ENCODE results near the gene PLCL1.

Gene PLCL1

DNA sequence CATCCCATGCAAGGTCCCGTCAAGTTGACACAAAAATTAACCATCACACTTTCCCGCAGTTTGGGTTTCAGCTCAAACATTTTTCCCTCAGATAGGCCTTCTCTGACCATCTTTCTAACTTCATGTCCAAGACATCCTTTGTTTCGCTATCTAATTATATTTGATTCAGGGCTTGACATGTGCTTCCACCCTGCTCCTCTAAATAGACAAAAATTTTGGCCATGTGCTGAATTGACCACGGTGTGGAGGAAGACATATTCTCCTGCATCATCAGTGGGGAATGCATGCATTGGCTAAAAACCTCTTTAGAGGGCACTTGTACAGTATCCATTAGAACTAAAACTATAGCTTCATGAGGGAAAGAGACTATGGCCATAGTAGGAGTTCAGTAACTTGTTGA lies 81.2 kb downstream of the PLCL1 start:
- no peak overlapping the region for H3K27ac ChIP-seq
- TF ChIP-seq ZFX (IDR thresholded peaks at IDR 0.05) (no peak), CTCF (conservative IDR thresholded peaks at IDR 0.05) (no peak)

DNA sequence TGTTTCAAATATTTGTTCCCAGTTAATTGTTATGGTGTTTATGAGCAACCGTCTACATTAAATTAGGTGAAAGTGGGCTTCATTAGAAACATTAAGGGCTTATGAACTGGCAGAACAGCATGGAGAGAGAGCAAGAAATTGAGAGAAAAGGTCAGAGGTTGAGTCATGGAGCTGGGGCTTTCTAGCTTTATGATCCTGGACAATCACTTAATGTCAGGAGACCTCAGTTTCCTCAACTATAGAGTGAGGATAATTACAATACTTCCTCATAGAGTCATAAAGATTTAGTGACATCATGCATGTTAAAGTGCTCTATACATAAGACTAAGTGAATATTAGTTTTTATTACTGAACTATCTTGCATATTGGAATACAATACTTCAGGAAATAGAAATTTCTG lies 83.9 kb downstream of the PLCL1 start:
- H3K27ac ChIP-seq = no peak overlapping the region

DNA sequence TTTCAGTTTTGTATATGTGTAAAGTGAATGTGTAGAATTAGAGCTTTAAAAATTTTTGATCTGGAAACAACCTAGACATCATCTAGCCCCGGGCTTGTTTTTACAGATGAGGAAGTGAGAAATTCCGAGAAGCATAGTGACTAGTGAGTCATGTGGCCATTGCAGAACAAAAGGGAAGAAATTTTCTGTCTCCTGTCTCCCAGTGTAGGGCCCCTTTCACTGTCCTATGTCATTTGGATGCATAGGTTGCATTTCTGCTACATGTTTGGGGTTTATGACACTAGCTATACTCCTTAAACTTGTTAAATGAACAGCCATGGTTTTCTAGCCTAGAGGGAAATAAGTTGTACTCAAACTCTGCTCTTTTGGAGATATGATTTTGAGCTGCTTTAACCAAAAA lies 84.6 kb downstream of the PLCL1 start:
- H3K27ac ChIP-seq = no peak overlapping the region
- TF ChIP-seq CTCF (conservative IDR thresholded peaks at IDR 0.05) (no peak), ZFX (IDR thresholded peaks at IDR 0.05) (no peak)

More for the DNA sequence above, 83.9 kb downstream of the PLCL1 start:
- no peak for TF ChIP-seq ZFX (IDR thresholded peaks at IDR 0.05)
- TF ChIP-seq CTCF (conservative IDR thresholded peaks at IDR 0.05) = no peak

DNA sequence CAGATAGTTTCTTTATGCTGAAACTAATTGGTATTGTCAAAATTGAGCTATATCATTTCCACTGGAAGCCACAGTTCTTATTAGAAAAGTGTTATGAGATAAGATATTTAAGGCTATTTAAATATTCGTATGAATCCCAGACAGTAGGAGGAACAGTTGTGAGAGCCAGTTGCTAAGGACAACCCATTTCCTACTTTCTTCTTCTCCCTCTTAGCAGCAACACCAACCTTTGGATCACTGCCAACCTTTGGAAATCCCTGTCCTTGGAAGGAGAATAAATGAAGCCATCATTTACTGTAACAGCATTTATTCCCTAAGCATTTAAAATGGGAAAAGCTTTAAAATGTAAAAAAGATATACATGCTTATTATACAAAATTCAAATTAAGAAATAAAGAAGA lies 85.8 kb downstream of the PLCL1 start:
- no peak overlapping the region for H3K27ac ChIP-seq
- TF ChIP-seq ZFX (IDR thresholded peaks at IDR 0.05) (no peak), CTCF (conservative IDR thresholded peaks at IDR 0.05) (no peak)

- TF ChIP-seq CTCF (conservative IDR thresholded peaks at IDR 0.05) (no peak), ZFX (IDR thresholded peaks at IDR 0.05) (no peak)
- no peak overlapping the region for H3K27ac ChIP-seq
Observed at GRCh38 chr2:197891897-197892442, 87.6 kb downstream of the PLCL1 start.

GRCh38 chr2:197893403-197894177 lies 89.2 kb downstream of the PLCL1 start:
- H3K27ac ChIP-seq = no peak overlapping the region
- TF ChIP-seq CTCF (conservative IDR thresholded peaks at IDR 0.05) (no peak), ZFX (IDR thresholded peaks at IDR 0.05) (no peak)

DNA sequence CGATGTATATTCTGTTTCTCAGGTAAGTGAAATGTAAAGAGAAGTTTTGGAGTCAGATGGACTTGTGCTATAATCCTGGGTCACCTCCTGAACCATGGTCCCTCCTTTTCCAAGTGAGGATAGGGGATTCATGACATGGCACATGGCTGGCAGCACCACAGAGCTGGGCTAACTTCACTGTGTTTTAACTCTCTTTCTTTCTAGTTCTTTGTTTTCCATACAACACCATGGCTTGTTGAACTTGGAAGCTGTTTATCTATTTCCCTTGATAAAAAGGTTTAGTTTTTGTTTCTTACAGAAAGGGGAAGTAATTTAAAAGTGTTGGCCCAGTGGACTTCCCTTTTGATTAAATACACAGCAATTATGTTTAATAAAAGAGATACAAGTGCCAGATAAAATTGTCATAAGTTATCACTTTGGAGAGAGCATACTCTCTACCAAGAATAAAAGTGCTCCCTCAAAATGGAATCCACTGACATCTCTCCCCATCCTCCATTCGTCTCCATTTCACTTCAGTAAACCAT lies 90.4 kb downstream of the PLCL1 start:
- TF ChIP-seq CTCF (conservative IDR thresholded peaks at IDR 0.05) = no peak
- TF ChIP-seq ZFX (IDR thresholded peaks at IDR 0.05) = no peak
- H3K27ac ChIP-seq = no peak overlapping the region
